Panc1 (cell line): ENCODE data around the gene CIB1. TPM values are rescaled to one million over a fixed set of nuclear protein-coding genes. Genes with fewer than 3 reads are reported as not detected.

ENCODE experiments used
- ATAC-seq: fragments of 200-7000 bp; cut with Tn5 transposase; 2 replicates; pipeline ENCODE4 v1.9.1; 2020; ENCODE audit warnings: mild to moderate bottlenecking, moderate library complexity
- BruUV-seq: library from RNA; stranded (reverse); fragments of 400-500 nt; replicated peaks from 2 replicates; lab custom pipeline; 2021; lab: Mats Ljungman, UMichigan
- CTCF ChIA-PET: fragments of 300-600 bp; sonication (Branson Sonifier 250); formaldehyde crosslinking; loops from one replicate; lab custom pipeline; 2022; ENCODE audit warnings: antibody characterized with exemption; lab: Charles Lee
- POLR2A ChIA-PET: fragments of 300-600 bp; sonication (Branson Sonifier 250); formaldehyde crosslinking; loops from one replicate; lab custom pipeline; 2022; ENCODE audit warnings: antibody characterized with exemption; lab: Charles Lee
- DNase-seq: peaks from one replicate; pipeline ENCODE4 v3.0.0-alpha.2; 2010; ENCODE audit warnings: low read depth, low spot score
- H3K27ac ChIP-seq: 2 replicates; pipeline ENCODE4 v1.5.1; 2011; ENCODE audit warnings: mild to moderate bottlenecking, low read length, inconsistent platforms
- H3K27me3 ChIP-seq: fragments of 200-500 bp; sonication (Bioruptor generic); 2 replicates; pipeline ENCODE4 v1.6.0; 2014; ENCODE audit warnings: low read length, inconsistent platforms; ENCODE audit not compliant: control insufficient read depth, insufficient read depth
- H3K36me3 ChIP-seq: fragments of 200-500 bp; sonication (Bioruptor generic); 2 replicates; pipeline ENCODE4 v1.5.1; 2014; ENCODE audit warnings: inconsistent platforms, mild to moderate bottlenecking, low read length, moderate library complexity; ENCODE audit not compliant: control insufficient read depth, insufficient read depth
- H3K4me1 ChIP-seq: 2 replicates; pipeline ENCODE4 v1.5.1; 2011; ENCODE audit warnings: inconsistent platforms, mild to moderate bottlenecking, low read length, moderate library complexity; ENCODE audit not compliant: control insufficient read depth, insufficient read depth
- H3K4me3 ChIP-seq, 2 experiments: 2 replicates each; pipeline ENCODE4 v1.5.1; 2011 to 2012; ENCODE audit warnings: low read depth in 2 of 2, low read length in 2 of 2, mild to moderate bottlenecking in 2 of 2, inconsistent platforms in 1 of 2, moderate library complexity in 1 of 2
- H3K9me3 ChIP-seq: fragments of 200-500 bp; sonication (Bioruptor generic); 2 replicates; pipeline ENCODE4 v1.5.1; 2014; ENCODE audit warnings: low read depth, mild to moderate bottlenecking, inconsistent platforms, low read length, moderate library complexity; ENCODE audit not compliant: control insufficient read depth, insufficient read depth
- CTCF ChIP-seq: fragments of 450-650 bp; IDR thresholded peaks from 2 replicates; pipeline ENCODE4 v1.5.1; 2017; ENCODE audit warnings: mild to moderate bottlenecking
- POLR2AphosphoS5 ChIP-seq: IDR thresholded peaks from 2 replicates; pipeline ENCODE4 v1.6.1; 2012; ENCODE audit warnings: mild to moderate bottlenecking, low read depth, low read length, moderate library complexity
- REST ChIP-seq, 2 experiments: IDR thresholded peaks; 2 replicates each; pipeline ENCODE4 v1.6.1; 2011 to 2012; ENCODE audit warnings: low read depth in 2 of 2, control low read depth in 1 of 2, low read length in 1 of 2, mild to moderate bottlenecking in 1 of 2, moderate library complexity in 1 of 2; ENCODE audit not compliant: insufficient read depth in 1 of 2
- SIN3A ChIP-seq: IDR thresholded peaks from 2 replicates; pipeline ENCODE4 v1.6.1; 2012; ENCODE audit warnings: low read depth, mild to moderate bottlenecking, low read length, moderate library complexity, borderline replicate concordance; ENCODE audit not compliant: insufficient read depth
- TCF7L2 ChIP-seq: IDR thresholded peaks from 2 replicates; pipeline ENCODE4 v1.6.1; 2011; ENCODE audit warnings: mild to moderate bottlenecking, low read depth, low read length, inconsistent platforms
- in situ Hi-C: cut with HindIII; loops from 2 replicates; pipeline ENCODE4 v1.10.0; 2016; ENCODE audit warnings: low sequenced_read_pairs, low pct_unique_long_range_greater_than_20kb
- intact Hi-C: fragments of 100-400 bp; cut with micrococcal nuclease; formaldehyde crosslinking; loops from one replicate; pipeline ENCODE4 v1.10.0; 2022; ENCODE audit not compliant: unreplicated experiment
- total RNA-seq: library from RNA; stranded (reverse); gene quantifications from one replicate; pipeline ENCODE4 v1.2.1, GENCODE V29; 2021; ENCODE audit not compliant: unreplicated experiment

Gene CIB1
- total RNA-seq, 1 experiment from 2014 or later: 193 TPM

DNA sequence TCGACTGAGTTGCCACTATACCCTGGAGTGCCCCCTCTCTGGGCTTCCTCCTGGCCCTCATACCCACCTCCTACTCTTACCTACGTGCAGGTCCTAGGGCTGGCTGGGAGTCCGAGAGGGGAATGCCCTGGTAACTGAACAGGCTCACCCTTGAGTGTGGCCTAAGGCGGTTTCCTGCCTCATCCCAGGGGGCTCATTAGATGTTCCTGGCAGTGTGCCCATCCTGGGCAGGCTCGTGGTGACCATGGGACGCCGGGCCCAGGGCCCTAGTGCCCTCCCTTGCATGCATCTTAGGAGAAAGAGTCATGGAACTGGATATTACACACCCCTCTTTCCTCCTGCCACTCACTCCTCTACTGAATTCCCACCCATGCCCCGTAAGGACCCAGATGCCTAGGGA is 29.8 kb downstream of the CIB1 start:
- BruUV-seq: no TSS peak
- in situ Hi-C loops: no loop called here

DNA sequence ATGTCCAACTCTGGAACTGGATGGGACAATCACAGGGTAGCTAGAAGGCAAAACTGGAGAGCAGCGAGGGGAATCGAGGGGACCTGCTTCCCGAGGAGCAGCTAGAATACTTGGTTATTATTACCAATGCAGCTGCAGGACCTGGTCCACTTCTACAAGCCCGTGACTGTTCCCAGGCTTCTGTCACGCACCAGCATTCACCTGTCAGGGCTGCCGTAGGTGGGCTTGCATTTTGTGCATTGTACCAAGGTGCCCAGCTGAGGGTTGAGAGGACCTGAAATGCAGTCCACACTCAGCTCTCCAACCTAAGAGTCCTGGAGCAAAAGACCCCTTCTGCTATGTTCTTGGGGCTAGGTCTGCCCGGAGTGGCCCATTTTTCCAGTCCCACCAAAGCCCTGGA is 30.3 kb downstream of the CIB1 start:
- in situ Hi-C loops: no loop called here
- TF ChIP-seq POLR2AphosphoS5 (no peak; the same call in none of the 2 replicates), SIN3A (peak; percentile 64)
- BruUV-seq: no TSS peak
- Histone ChIP-seq H3K27me3 (no peaks in the 10 kb centered on the region), H3K36me3 (0 out of 2 replicates have a peak, but pooled peaks cover 17% of the 10 kb centered on the region), H3K4me1 (peaks cover 63% of the 10 kb centered on the region), H3K4me3 (peak overlapping the region; percentile 87 to 100), H3K9me3 (no peaks in the 10 kb centered on the region), H3K27ac (peak overlapping the region; percentile 100)
- POLR2A ChIA-PET: interaction anchor here (1.0 kb wide), 1 partner anchor 50 kb away, joined by 6 read pairs; no protein-coding TSS in a partner anchor
- DNase-seq (no peak), ATAC-seq (no peak)
- intact Hi-C loops: no loop called here
- CTCF ChIA-PET: interaction anchor here (0.6 kb wide), 1 partner anchor 46 kb away, joined by 3 read pairs; no protein-coding TSS in a partner anchor

More for the DNA sequence above, 29.8 kb downstream of the CIB1 start:
- intact Hi-C loops: no loop called here
- ChIA-PET POLR2A (interaction anchor here (1.0 kb wide), 1 partner anchor 50 kb away, joined by 6 read pairs; no protein-coding TSS in a partner anchor), CTCF (no interaction called here)
- peaks cover 17% of the 10 kb centered on the region; the same call in 1 of the 2 replicates for H3K36me3 ChIP-seq
- no peak for DNase-seq
- ATAC-seq: peak; percentile 7
- peak overlapping the region; percentile 100 for H3K27ac ChIP-seq
- H3K4me1 ChIP-seq: peaks cover 65% of the 10 kb centered on the region
- peak overlapping the region; percentile 87 to 100 for H3K4me3 ChIP-seq
- TF ChIP-seq TCF7L2: no peak
- peak; percentile 10 for TF ChIP-seq POLR2AphosphoS5
- H3K9me3 ChIP-seq: no peaks in the 10 kb centered on the region
- H3K27me3 ChIP-seq: no peaks in the 10 kb centered on the region

- Histone ChIP-seq H3K9me3 (no peaks in the 10 kb centered on the region), H3K36me3 (0 out of 2 replicates have a peak, but pooled peaks cover 17% of the 10 kb centered on the region), H3K4me1 (peaks cover 63% of the 10 kb centered on the region), H3K27me3 (no peaks in the 10 kb centered on the region), H3K27ac (peak overlapping the region; percentile 100), H3K4me3 (peak overlapping the region; percentile 87 to 100)
- ChIA-PET POLR2A (interaction anchor here (1.0 kb wide), 1 partner anchor 49 kb away, joined by 6 read pairs; no protein-coding TSS in a partner anchor), CTCF (interaction anchor here (0.6 kb wide), 1 partner anchor 46 kb away, joined by 3 read pairs; no protein-coding TSS in a partner anchor)
- BruUV-seq: no TSS peak
- no peak for ATAC-seq
- no peak for DNase-seq
- intact Hi-C loops (no loop called here), in situ Hi-C loops (no loop called here)
- peak; percentile 7 for TF ChIP-seq POLR2AphosphoS5
- TF ChIP-seq CTCF: no peak
- no peak for TF ChIP-seq SIN3A
- TF ChIP-seq REST (IDR thresholded peaks at IDR 0.05; ENCODE audit: insufficient read depth in 1 of 2, low read depth in 2 of 2, low read length in 1 of 2): no peak
- TF ChIP-seq TCF7L2: no peak
These were observed 30.8 kb downstream of the CIB1 start for GRCh38 chr15:90202929-90203328.
